Activated CD8-positive, alpha-beta memory T cell treated with anti-CD3 and anti-CD28 coated beads for 48 hours (primary cell): ENCODE results near the gene KCNIP1.

Experiments
- DNase-seq, 3 experiments: peaks; one replicate each; pipeline ENCODE4 v3.0.0-alpha.2; 2020; ENCODE audit warnings: low read depth in 2 of 3, low spot score in 2 of 3

Gene KCNIP1

DNA sequence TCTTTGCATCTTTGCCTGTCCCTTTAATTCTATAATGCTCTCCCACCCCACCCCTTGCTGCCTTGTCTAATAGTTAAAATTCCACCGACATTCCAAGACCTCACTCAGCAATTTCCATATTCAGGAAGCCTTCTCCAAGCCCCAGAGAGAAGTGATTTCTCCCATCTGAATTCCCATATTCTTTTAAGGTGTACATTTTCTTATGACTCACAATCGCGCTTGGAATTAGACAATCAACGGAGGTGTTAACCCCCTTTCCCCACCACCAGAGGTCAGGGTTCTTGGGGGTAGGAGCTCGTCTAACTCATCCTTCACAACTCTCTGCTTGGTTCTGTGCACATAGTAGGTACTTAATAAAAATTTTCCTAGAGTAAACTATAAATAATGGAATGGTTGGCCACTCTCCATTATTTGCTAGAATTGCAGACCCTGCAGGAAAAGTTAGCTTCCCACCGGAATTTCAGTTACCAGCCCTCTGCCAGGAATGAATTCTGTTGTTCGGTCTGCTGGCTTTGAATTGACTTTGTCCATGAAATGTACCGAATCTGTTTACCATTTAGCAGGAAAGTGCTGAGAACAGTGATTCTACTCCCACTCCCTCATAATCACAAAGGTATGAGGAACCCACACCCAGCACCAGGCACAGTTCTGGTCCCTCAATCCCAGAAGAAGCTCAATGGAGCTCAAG lies 5.0 kb downstream of the KCNIP1 start:
- no peak for DNase-seq

DNA sequence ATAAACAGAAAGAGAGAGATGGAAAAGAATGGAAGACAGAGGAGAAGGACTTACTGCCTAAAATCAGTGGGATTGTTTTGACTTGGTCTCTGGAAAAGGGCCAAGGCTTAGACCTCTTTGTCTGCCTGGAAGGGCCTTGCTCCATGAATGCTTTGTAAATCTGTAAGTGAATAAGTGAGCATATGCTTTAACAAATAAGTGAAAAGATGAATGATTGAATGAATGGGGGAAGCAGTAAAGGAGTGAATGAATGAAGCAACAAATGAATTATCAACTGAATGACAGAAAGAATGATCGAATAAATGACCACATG lies 5.5 kb downstream of the KCNIP1 start:
- DNase-seq = no peak

DNA sequence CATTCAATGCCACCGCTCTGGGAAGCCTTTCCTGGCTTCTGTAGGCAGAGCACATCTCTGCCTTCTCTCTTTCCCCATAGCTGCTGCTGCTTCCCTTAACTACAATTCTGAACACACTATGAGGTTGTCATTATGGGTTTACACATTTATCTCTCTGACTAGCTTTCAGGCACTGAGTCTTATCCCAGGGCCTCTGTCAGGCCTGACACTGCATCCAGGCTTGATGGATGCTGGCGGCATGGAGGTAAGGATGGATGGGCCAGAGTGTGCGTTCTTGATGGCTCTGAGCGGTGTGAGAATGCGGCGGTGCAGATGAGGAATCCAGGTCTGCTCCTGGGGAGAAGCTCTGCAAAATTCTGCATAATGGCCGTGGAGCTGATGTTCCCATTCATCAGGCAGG lies 6.3 kb downstream of the KCNIP1 start:
- DNase-seq = no peak

DNA sequence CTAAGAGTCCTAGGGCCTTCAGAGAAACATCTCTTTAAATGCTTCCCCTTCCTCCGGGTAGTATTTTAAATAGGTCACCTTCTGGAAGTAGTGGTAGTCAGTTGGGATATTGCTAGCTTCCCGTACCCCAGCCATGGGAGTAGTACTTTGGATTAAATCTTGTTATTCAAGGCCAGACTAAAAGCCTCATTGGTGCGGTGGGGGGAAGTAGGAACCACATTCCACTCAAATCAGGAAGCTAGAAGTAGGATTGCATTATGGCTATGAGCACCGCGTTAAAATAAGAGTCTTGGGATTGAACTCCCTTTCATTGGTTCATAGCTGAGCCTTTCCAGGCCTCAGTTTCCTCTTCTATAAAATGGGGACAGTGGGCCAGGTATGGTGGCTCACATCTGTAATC lies 6.7 kb downstream of the KCNIP1 start:
- DNase-seq = no peak

DNA sequence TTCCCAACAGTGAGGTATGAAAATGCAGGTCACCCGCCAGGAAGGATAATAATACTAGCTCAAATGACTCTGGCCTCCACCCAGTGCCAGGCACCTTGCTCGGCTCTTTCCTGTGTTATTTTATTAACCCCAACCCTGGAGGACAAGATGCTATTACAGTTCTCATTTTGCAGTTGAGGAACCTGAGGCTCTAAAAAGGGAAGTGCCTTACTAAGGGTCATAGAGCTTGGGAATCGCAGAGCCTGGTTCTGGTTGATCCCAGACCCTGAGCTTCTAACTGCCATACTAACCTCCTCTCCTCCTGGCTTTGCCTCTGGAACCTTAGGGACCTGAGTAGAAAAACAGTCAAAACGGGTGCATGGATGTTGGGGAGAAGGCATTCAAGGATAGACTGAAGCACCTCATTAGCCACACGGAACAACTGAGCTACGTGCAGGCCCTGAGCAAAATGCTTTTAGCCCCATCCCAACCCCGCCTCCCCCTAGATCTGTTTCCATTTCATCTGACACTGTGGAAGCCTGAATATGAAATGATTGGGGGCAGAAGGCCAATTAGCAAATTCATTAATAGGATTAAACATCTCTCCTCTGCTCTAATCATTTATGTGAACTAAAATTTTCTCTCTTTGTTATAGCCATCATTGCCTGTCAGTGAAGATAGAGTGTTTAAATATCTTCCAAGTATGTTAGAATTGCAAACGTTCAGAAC lies 7.9 kb downstream of the KCNIP1 start:
- DNase-seq = no peak

DNA sequence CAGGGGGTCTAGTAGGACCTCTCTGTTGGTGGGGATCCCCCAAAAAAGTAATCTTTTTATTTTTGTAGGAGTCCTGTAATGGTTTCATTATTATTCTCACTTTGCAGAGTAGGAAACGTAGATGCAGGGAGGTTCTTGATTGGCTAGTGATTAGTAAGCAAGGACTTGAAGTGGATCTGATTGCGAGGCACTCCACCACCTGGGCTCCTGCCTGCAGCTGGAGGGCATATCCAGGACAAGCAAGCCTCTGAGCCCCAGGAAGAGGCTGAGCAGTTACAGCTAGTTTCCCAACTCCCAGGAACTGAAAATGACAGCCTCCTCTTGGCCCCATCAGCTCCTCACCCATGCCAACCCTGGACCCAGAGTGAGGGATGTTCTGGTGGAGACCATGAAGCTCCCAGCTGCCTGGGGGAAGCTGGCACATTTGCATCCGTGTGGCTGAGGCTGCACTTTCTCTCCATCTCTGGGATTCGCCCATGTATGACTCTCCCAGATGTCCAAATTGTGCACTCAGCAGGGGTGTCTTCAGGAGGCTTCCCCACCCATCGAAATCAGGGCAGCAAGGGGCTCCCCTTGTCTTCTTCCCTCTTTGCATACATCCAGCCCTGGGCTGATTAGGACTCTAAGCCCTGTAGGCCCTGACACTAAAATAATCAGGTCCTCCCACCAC lies 10.2 kb downstream of the KCNIP1 start:
- DNase-seq = no peak

DNA sequence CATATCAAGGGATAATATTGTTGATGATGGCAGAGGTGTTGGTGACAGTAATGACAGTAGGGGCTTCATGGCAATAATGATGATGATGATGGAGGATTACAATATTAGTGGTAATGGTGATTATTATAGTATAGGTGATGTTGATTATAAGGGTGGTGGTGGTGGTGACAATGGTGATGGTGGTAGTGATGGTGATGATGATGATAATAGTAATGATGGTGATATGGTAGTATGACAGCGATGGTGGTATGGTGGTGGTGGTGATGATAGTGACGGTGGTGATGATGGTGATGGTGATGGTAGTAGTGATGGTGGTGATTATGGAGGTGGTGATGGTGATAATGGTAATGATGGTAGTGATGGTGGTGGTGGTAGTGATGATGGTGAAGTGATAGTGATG lies 13.6 kb downstream of the KCNIP1 start:
- DNase-seq = no peak

DNA sequence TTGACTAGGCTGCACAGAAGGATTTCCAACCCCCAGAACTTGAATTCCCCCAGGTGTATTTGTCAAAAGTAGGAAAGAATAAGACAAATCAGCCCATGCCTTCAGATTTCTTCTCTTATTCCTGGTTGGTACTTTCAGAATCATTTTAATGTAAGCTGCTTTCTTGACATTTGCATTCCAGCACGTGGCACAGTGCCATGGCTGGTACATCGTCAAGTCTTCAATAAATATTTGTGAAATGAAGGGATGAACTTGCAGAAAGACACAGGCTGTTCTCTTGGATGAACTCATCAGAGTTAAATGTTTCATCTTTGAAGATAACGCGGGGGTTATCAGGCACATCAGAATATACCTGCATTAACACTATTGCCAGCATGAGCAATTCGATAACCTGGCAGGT lies 14.5 kb downstream of the KCNIP1 start:
- no peak for DNase-seq

DNA sequence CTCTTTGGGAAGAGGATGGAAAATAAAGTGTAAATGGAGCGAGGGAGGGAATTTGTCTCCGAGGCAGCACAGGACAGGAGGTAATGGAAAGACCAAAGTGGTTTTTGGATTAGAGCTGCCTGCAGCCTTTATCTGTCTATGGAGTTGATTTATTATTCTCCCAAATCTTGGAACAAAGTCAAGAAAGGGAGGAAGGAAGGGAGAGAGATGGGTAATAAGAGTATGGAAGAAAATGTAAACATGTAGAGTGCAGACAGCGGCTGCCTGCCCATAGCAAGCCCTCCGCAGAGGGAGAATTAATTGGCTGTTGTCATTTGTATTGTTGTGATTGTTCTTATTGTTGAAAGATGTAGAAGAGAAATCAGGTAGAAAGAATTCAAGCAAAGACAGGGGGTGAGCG lies 15.7 kb downstream of the KCNIP1 start:
- DNase-seq = no peak

DNA sequence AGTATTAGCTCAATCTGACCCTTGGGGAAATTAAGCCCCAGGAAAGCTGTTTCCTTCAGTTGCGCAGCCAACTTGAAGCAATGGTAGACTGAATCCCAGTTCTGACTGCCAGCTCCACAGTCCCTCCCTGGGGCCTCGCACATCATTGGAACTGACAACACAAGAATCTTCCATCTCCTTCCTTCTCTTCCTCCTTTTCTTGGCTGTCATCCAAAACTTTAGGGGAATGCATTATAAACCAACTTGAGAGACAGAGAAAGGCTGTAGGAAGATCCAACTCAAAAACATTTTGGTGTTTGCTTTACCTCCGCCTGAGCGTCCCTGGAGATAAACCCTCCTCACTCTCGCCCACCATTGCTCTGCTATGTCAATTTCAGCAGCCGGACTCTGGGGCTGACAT lies 16.6 kb downstream of the KCNIP1 start:
- DNase-seq = no peak

DNA sequence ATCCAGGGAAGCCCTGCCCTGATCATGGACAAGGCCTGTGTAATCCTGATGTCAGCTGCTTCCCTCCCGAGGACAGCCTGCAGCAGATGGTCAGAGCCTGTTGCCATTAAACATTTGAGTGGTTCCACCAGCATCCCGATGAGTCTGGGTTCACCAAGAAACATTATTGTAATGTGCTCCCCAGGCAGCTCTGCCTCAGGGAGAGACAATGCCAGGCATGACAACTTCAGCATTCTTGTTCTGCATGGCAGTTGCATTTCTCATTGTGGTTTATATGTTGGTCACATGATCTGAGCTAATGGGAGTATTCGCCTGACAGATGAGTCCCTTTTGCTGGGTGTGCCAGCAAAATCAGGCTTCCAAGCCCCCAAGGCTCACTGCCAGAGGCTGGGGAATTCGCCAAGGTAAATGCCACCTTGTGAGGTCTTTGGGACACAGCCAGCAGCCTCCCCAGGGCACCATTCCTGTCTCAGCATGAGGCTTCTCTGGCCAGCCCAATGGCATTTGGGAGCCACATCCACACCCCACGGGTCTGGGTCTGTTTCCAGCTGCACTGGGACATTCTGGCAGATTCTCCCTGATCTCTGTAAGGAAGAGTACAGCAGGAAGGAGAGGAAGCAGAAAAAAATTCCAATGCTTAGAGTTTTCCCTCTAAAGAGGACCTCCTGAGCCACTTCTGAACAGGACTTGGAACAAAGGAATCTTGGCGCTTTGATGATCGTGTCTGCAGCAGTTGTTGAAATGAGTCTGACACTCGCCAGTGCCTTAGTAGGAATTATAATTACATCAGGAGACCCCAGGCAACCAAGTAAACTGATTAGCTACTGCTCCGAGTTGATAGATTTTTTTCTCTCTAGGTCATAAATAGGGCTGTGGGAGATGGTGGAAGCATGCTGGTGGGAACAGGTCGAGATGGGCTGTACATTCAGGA lies 18.7 kb downstream of the KCNIP1 start:
- no peak for DNase-seq

DNA sequence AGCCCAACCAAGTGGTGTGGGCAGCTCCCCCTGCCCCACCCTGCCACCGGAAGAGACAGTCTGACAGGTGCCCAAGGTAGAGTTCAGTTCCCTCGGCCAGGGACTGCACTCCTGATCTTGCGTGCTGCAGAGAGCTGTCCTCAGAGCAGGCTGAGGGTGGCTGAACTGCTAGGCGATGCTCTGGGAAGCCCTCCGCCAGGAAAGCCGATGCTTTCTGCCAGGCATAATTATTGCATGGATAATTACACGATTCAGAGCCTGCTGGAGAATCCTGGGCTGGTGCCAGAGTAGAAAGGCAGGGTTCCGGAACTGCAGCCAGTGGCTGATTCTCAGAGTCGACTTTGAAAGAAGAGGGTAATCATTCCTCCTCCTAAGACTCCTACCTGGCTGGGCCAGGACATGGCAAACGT lies 19.3 kb downstream of the KCNIP1 start:
- DNase-seq = no peak

DNA sequence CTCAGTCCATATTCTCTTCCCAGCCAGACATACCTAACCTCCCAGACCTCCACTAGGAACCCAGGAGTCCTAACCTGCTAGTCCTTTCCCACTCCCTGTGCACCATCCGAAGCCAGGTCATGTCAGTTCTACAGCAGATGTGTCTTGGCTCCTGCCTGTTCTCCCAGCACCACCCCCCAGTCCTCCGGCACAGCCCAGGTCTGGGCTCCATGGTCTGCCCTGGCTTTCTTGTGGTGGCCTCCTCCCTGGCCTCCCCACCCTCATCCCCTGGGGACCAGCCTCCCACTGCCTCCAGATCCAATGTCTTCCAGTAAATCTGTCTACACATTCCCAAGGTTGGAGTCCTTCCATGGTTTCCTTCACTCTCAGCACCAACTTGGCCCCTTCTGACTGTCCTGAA lies 20.0 kb downstream of the KCNIP1 start:
- DNase-seq = no peak

DNA sequence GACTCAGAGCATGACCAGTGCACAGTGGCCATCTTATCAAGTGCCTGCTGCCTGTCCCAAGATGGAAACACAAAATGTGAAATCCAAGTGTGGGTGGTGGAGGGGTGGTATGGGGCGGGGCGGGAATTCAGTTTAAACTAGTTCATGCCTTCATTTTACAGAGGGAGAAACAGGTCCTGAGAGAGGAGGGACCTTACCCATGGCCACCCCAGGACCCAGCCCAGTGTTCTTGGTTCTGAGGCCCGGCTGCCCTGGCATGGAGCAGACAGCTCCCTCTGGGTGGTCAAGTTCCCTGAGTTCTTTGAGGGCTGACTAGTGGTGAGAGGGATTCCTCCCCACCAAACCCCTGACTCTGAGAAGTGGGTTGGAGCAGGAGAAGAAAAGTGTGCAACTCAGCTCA lies 20.8 kb downstream of the KCNIP1 start:
- DNase-seq = no peak

DNA sequence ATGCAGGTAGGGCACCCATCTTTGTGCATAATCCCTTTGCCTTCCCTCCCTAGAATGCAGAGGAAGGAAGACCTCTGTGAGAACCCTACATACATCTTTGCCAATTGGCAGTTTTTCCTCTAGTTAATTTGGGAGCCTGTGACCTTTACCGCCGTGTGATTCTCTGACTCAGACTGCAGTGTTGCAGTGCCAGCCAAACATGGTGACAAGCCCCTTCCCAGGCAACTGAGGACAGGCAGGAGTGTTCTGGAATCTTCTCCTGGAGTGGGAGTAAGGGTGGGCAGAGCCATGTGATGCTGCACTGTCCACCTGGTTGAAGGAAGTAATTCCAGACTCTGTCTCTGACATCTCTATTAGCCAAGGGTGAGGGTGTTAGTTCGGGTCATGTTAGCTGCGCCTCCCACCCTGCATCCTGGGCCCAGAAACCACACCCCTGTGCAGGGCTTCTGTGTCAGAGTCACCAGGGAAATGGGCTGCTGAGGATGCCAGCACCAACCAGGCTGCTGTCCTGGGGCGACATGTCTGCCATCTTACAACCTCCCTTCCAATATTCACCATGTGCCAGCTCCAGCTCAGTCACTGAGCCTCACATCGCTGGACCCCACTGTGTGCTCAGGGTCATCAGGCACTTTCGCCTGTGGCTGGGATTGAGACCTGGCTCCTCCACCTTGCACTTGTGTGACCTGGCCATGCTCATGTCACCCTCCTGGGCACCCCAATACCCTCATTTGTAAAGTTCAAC lies 21.8 kb downstream of the KCNIP1 start:
- DNase-seq = no peak

DNA sequence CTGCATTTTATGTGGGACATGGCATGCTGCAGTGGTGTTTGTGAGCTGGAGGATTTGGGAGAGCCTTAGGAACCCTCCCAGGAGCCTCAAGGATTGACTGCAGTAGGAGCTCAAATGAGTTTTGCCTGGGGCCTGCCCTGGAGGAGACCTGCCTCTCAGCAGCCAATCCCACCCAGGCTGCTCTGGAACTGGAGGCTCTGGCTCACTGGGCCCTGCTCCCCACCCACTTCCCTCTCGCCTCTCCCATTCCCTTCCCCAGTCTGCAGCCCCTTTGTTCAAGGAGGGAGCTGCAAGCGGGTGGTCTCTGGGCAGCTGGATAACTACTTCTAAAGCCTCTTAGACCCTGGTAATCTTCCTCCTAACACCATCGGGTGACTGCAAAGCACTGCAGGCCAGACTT lies 24.2 kb downstream of the KCNIP1 start:
- no peak for DNase-seq

DNA sequence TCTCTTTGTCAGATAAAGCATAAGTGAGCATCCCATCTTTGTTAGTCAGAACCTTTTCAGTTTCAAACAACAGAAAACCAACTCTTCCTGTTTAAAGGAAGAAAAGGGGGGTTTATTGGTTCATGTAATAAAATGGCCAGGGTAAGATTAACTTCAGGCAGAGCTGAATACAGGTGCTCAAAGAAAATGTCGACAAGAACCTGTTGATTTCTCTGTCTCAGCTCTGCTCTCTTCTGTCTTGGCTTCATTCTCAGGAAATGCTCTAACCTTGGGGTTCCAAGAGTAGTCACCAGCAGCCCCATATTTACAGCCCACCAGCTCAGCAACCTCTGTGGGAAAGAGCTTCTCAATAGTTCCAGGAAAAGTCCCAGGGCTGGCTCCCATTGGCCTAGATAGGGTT lies 25.2 kb downstream of the KCNIP1 start:
- DNase-seq = no peak

DNA sequence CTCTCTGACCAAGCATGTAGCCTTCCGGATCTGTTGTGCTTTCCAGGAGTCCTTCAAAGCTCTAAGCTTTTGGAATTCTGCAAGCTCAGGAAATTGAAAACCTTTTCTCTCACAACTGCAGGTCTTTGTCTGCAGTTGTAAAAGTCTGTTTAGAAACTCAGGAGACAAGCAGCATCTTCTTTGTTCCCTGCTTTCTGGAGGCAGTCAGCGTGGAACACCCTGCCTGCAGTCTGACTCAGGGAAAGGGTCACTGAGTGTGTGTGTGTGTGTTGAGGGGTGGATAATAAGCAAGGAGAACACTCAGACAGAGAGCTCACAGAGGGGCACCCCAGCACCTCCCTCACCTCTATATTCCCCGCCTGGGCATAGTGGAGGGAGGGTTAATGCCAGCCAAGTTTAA lies 29.1 kb downstream of the KCNIP1 start:
- no peak for DNase-seq

DNA sequence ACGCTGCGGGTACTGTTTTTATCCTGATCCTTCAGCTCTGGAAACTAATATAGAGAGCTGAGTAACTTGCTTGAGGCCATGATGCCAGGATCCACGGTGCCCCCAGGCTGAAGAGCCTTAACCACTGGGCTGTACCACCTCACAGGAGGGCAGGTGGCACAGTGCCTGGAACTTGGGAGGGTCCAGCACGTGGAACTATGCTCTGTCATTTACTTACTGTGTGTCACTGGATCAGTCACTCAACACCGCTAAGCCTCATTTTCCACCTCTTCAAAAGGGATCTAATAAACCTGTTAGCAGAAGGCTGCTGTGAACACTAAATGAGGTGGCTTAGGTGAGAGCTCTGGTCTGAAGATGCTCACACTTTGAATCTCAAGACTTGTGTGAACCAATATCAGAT lies 29.6 kb downstream of the KCNIP1 start:
- DNase-seq = no peak

DNA sequence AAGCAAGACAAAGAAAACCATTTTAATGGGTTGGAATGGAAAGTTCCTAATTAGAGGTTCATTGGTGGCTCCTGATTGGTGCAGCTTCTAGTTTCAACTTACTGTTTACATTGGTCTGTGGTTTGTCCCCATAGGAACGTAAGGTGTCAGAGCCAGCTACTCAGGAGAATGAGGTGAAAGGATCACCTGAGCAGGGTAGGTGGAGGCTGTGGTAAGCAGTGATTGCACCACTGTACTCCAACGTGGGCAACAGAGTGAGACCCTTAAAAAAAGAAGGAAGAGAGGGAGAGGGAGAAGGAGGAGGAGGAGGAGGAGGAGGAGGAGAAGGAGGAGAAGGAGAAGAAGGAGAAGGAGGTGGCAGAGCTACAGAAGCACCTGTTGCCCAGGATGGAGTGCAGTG lies 30.4 kb downstream of the KCNIP1 start:
- DNase-seq = no peak

DNA sequence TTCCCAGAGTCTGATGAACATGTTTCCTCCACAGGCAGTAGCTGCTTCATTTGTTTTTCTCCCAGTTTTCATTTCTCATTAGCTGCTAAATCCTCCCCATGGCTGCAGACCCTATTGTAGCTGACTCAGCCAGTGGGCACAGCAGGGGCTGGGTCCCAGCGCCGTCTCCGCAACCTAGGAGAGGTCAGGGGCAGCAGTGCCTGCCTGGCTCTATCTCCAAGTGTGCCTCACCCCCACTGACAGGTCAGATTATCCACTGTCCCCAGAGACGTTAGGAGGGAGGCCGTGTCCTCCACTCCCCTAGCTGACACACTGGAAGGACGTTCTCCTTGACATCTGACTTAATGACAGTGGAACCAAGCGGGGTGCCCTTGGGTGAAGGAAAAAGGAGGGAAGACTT lies 31.1 kb downstream of the KCNIP1 start:
- no peak for DNase-seq
